ENCODE data around the gene NDUFV1. TPM values are rescaled to one million over a fixed set of nuclear protein-coding genes. Genes with fewer than 3 reads are reported as not detected.
"Not testable (repeated sequence)": the region's sequence is repeated elsewhere in the genome, so short reads cannot be mapped to it uniquely, and the experiment has no call there.

Gene NDUFV1
- total RNA-seq, 1 experiment from 2014 or later: 242 TPM

DNA sequence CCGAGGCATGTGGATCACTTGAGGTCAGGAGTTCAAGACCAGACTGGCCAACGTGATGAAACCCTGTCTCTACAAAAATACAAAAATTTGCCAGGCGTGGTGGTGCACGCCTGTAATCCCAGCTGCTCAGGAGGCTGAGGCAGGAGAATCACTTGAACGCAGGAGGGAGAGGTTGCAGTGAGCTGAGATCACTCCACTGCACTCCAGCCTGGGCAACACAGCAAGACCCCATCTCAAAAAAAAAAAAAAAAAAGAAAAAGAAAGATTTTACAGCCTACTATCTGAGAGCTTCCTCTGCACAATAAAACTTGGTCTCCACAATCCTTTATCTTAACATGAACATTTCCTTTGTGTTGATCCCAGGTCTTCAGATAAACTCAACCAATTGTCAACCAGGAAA is 54.0 kb downstream of the NDUFV1 start:
- DNase-seq (ENCODE audit: low read depth, low spot score); POLR2A ChIA-PET; BruUV-seq (replicated peaks); ATAC-seq; H3K27ac ChIP-seq (ENCODE audit: low read depth, low read length); H2AFZ ChIP-seq (ENCODE audit: low read depth, low read length, poor library complexity, severe bottlenecking); H3K9me2 ChIP-seq (ENCODE audit: insufficient read depth); intact Hi-C loops (cut with micrococcal nuclease); H3K36me3 ChIP-seq (ENCODE audit: control insufficient read depth in 1 of 2, insufficient read depth in 2 of 2, low read length in 2 of 2); H4K20me1 ChIP-seq (ENCODE audit: insufficient read depth); H3K9me3 ChIP-seq (ENCODE audit: control insufficient read depth in 1 of 2, insufficient read depth in 1 of 2, low read depth in 1 of 2, low read length in 2 of 2); H3K4me1 ChIP-seq (ENCODE audit: control insufficient read depth in 1 of 2, insufficient read depth in 2 of 2, low read length in 2 of 2); H3K9ac ChIP-seq (ENCODE audit: low read length); H3K4me2 ChIP-seq (ENCODE audit: low read length); RAD21 ChIA-PET (ENCODE audit: low non-redundant PET in 1 of 2, low total read pairs in 2 of 2, uncharacterized antibody in 2 of 2, unreplicated experiment in 2 of 2); H3K4me3 ChIP-seq (replicated peaks in 1 of 2; ENCODE audit: low read depth in 1 of 2, low read length in 2 of 2); H3K27me3 ChIP-seq (ENCODE audit: insufficient read depth, low read length); H3K79me2 ChIP-seq (ENCODE audit: insufficient read depth, low read length): not testable (repeated sequence)
- CTCF ChIA-PET: interaction anchor here (1.0 to 2.6 kb wide), 2 partner anchors 30 to 31 kb away, joined by 3 to 34 read pairs; partner anchors contain the start of gene NUDT8

Other genes with a start within 250 kb of the NDUFV1 start
- gene CLCF1, start 233.3 kb upstream of the NDUFV1 start, total RNA-seq (2021; ENCODE audit: unreplicated experiment): 12.2 TPM
- 49.8 TPM for gene RAD9A, start 214.9 kb upstream of the NDUFV1 start, total RNA-seq (2021; ENCODE audit: unreplicated experiment)
- gene PPP1CA, start 205.1 kb upstream of the NDUFV1 start, total RNA-seq (2021; ENCODE audit: unreplicated experiment): 238 TPM
- 0.39 TPM for gene TBC1D10C, start 202.9 kb upstream of the NDUFV1 start, total RNA-seq (2021; ENCODE audit: unreplicated experiment)
- gene CARNS1, start 191.3 kb upstream of the NDUFV1 start, total RNA-seq (2021; ENCODE audit: unreplicated experiment): 1.0 TPM
- gene RPS6KB2, start 178.4 kb upstream of the NDUFV1 start, total RNA-seq (2021; ENCODE audit: unreplicated experiment): 54.1 TPM
- gene PTPRCAP, start 169.3 kb upstream of the NDUFV1 start, total RNA-seq (2021; ENCODE audit: unreplicated experiment): 1.4 TPM
- 94.5 TPM for gene CORO1B, start 163.5 kb upstream of the NDUFV1 start, total RNA-seq (2021; ENCODE audit: unreplicated experiment)
- gene GPR152, start 154.2 kb upstream of the NDUFV1 start, total RNA-seq (2021; ENCODE audit: unreplicated experiment): not detected
- gene CABP4, start 151.6 kb upstream of the NDUFV1 start, total RNA-seq (2021; ENCODE audit: unreplicated experiment): not detected
- gene TMEM134, start 137.7 kb upstream of the NDUFV1 start, total RNA-seq (2021; ENCODE audit: unreplicated experiment): 44.2 TPM
- gene AIP, start 123.9 kb upstream of the NDUFV1 start, total RNA-seq (2021; ENCODE audit: unreplicated experiment): 61.0 TPM
- 79.5 TPM for gene PITPNM1, start 101.6 kb upstream of the NDUFV1 start, total RNA-seq (2021; ENCODE audit: unreplicated experiment)
- 53.6 TPM for gene CDK2AP2, start 98.8 kb upstream of the NDUFV1 start, total RNA-seq (2021; ENCODE audit: unreplicated experiment)
- gene CABP2, start 83.5 kb upstream of the NDUFV1 start, total RNA-seq (2021; ENCODE audit: unreplicated experiment): not detected
- 893 TPM for gene GSTP1, start 23.1 kb upstream of the NDUFV1 start, total RNA-seq (2021; ENCODE audit: unreplicated experiment)
- 18.7 TPM for gene NUDT8, start 23.0 kb downstream of the NDUFV1 start, total RNA-seq (2021; ENCODE audit: unreplicated experiment)
- gene TBX10, start 32.8 kb downstream of the NDUFV1 start, total RNA-seq (2021; ENCODE audit: unreplicated experiment): not detected
- gene ACY3, start 43.8 kb downstream of the NDUFV1 start, total RNA-seq (2021; ENCODE audit: unreplicated experiment): 0.30 TPM
- gene ALDH3B2, start 67.7 kb downstream of the NDUFV1 start, total RNA-seq (2021; ENCODE audit: unreplicated experiment): not detected

All from HCT116 (cell line).